Measurements from ENCODE around the gene GRK7.
"Not testable (repeated sequence)": the region's sequence is repeated elsewhere in the genome, so short reads cannot be mapped to it uniquely, and the experiment has no call there.

Gene GRK7

DNA sequence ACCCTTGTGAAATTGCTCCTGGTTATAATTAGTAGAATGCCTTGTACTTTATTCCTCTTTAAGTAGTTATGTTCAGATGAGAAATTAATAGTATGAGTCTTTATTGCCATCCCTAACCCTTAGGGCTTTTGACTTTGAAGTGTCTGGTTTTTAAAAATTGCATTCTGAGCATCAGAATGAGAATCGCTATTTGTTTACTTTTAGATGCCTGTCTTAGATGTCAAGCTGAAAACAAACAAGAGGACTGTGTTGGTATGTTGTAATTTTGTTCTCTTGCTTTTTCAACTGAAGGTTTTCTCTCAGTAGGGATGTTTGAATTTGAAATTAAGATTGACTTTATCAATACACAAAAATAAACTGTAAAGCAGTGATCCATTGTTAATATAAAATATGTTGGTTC lies 19.9 kb upstream of the GRK7 start:
- no peak for DNase-seq (ENCODE audit: low spot score)
- TF ChIP-seq, protein P1, sequence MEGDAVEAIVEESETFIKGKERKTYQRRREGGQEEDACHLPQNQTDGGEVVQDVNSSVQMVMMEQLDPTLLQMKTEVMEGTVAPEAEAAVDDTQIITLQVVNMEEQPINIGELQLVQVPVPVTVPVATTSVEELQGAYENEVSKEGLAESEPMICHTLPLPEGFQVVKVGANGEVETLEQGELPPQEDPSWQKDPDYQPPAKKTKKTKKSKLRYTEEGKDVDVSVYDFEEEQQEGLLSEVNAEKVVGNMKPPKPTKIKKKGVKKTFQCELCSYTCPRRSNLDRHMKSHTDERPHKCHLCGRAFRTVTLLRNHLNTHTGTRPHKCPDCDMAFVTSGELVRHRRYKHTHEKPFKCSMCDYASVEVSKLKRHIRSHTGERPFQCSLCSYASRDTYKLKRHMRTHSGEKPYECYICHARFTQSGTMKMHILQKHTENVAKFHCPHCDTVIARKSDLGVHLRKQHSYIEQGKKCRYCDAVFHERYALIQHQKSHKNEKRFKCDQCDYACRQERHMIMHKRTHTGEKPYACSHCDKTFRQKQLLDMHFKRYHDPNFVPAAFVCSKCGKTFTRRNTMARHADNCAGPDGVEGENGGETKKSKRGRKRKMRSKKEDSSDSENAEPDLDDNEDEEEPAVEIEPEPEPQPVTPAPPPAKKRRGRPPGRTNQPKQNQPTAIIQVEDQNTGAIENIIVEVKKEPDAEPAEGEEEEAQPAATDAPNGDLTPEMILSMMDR (IDR thresholded peaks at IDR 0.05; ENCODE audit: borderline replicate concordance, control extremely low read depth, extremely low read depth, insufficient read depth, missing control alignments), result no peak
- in situ Hi-C loops (cut with MboI; ENCODE audit: low sequenced_read_pairs, unreplicated experiment), result no loop called here

DNA sequence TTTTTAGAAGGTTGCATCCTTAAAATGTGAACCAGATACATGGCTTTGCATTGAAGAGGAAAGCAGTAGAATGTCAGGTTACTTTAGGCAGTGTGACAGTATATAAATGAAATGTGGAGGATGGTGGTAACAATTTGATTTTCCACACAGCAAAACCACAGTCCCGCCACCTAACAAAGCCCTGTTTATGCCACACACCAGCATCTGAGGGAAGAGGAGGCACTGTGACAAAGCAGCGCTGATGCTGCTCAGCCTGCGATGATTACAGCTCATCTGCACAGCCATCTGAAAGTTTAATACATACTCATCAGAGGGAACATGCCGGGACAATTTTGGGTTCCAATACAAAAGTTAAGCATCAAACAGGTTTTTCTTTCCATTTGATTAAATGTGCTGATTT lies 16.2 kb upstream of the GRK7 start:
- in situ Hi-C loops (cut with MboI; ENCODE audit: low sequenced_read_pairs, unreplicated experiment), result no loop called here
- DNase-seq (ENCODE audit: low spot score), result no peak
- TF ChIP-seq, protein P1 (IDR thresholded peaks at IDR 0.05; ENCODE audit: borderline replicate concordance, control extremely low read depth, extremely low read depth, insufficient read depth, missing control alignments), result no peak

- TF ChIP-seq, protein P1 (IDR thresholded peaks at IDR 0.05; ENCODE audit: borderline replicate concordance, control extremely low read depth, extremely low read depth, insufficient read depth, missing control alignments), result no peak
- DNase-seq (ENCODE audit: low spot score), result no peak
- in situ Hi-C loops (cut with MboI; ENCODE audit: low sequenced_read_pairs, unreplicated experiment), result no loop called here
Measured at GRCh38 chr3:141753399-141753798, 9.8 kb upstream of the GRK7 start.

GRCh38 chr3:141754032-141754431 lies 9.2 kb upstream of the GRK7 start:
- DNase-seq (ENCODE audit: low spot score), result no peak
- TF ChIP-seq, protein P1 (IDR thresholded peaks at IDR 0.05; ENCODE audit: borderline replicate concordance, control extremely low read depth, extremely low read depth, insufficient read depth, missing control alignments), result no peak
- in situ Hi-C loops (cut with MboI; ENCODE audit: low sequenced_read_pairs, unreplicated experiment), result no loop called here

DNA sequence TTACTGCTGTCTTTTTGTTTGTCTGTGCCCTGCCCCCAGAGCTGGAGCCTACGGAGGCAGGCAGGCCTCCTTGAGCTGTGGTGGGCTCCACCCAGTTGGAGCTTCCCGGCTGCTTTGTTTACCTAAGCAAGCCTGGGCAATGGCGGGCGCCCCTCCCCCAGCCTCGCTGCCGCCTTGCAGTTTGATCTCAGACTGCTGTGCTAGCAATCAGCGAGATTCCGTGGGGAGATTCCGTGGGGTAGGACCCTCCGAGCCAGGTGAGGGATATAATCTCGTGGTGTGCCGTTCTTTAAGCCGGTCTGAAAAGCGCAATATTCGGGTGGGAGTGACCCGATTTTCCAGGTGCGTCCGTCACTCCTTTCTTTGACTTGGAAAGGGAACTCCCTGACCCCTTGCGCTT lies 656 bp upstream of the GRK7 start:
- in situ Hi-C loops (cut with MboI; ENCODE audit: low sequenced_read_pairs, unreplicated experiment); DNase-seq (ENCODE audit: low spot score): not testable (repeated sequence)

- no peak for DNase-seq (ENCODE audit: low spot score)
- in situ Hi-C loops (cut with MboI; ENCODE audit: low sequenced_read_pairs, unreplicated experiment), result no loop called here
- TF ChIP-seq, protein P1 (IDR thresholded peaks at IDR 0.05; ENCODE audit: borderline replicate concordance, control extremely low read depth, extremely low read depth, insufficient read depth, missing control alignments), result no peak
Measured at GRCh38 chr3:141764045-141764444, 837 bp downstream of the GRK7 start.

DNA sequence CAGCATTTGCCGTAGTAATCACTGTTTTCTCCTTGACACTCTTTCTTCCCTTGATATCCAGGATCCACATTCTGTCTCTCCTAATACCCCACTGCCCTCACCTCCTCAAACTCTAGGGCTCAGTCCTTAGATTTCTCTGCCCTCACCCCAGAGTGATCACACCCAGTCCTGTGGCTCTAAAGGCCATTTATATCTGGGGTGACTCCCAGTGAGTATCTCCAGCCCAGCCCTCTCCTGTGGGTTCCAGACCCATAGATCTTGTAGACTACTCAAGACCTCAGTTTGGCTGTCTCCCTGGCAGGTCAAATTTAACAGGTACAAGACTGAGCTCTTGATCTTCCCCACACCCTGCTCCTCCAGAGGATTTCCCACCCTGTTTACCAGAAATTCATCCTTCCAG lies 1.3 kb downstream of the GRK7 start:
- in situ Hi-C loops (cut with MboI; ENCODE audit: low sequenced_read_pairs, unreplicated experiment), result no loop called here
- DNase-seq (ENCODE audit: low spot score), result no peak

More for the DNA sequence above, 1.3 kb downstream of the GRK7 start:
- TF ChIP-seq, protein P1 (IDR thresholded peaks at IDR 0.05; ENCODE audit: borderline replicate concordance, control extremely low read depth, extremely low read depth, insufficient read depth, missing control alignments), result no peak
